PC-3 (cell line): ENCODE data around the gene JAKMIP2. TPM values are rescaled to one million over a fixed set of nuclear protein-coding genes. Genes with fewer than 3 reads are reported as not detected.

Experiments used
- ATAC-seq: fragments of 200-7000 bp; cut with Tn5 transposase; 2 replicates; pipeline ENCODE4 v1.9.1; 2020; ENCODE audit warnings: mild to moderate bottlenecking, moderate library complexity
- BruUV-seq: library from RNA; stranded (reverse); fragments of 400-500 nt; replicated peaks from 2 replicates; lab custom pipeline; 2021; lab: Mats Ljungman, UMichigan
- CTCF ChIA-PET: fragments of 300-600 bp; sonication (Branson Sonifier 250); formaldehyde crosslinking; loops from one replicate; lab custom pipeline; 2022; ENCODE audit warnings: antibody characterized with exemption; lab: Charles Lee
- POLR2A ChIA-PET: fragments of 300-600 bp; sonication (Branson Sonifier 250); formaldehyde crosslinking; loops from one replicate; lab custom pipeline; 2022; ENCODE audit warnings: antibody characterized with exemption; ENCODE audit not compliant: unreplicated experiment; lab: Charles Lee
- DNase-seq: peaks from one replicate; pipeline ENCODE4 v3.0.0-alpha.2; 2015
- H2AFZ ChIP-seq: fragments of 300-600 bp; sonication (generic); 2 replicates; pipeline ENCODE4 v1.6.0; 2016; ENCODE audit warnings: antibody characterized with exemption, low read length
- H3F3A ChIP-seq: fragments of 300-600 bp; sonication (generic); one replicate; pipeline ENCODE4 v1.6.0; 2017; ENCODE audit warnings: antibody characterized with exemption, low read length, control low read depth, mild to moderate bottlenecking; ENCODE audit not compliant: unreplicated experiment
- H3K27ac ChIP-seq: fragments of 300-600 bp; sonication (generic); 2 replicates; pipeline ENCODE4 v1.5.1; 2016; ENCODE audit warnings: mild to moderate bottlenecking, low read length
- H3K27me3 ChIP-seq: fragments of 300-600 bp; sonication (generic); 2 replicates; pipeline ENCODE4 v1.6.1; 2016; ENCODE audit warnings: low read length, mixed read lengths
- H3K36me3 ChIP-seq: fragments of 300-600 bp; sonication (generic); 2 replicates; pipeline ENCODE4 v1.6.1; 2016; ENCODE audit warnings: low read depth, mixed run types, low read length, mixed read lengths
- H3K4me1 ChIP-seq: fragments of 300-600 bp; sonication (generic); 2 replicates; pipeline ENCODE4 v1.5.1; 2016; ENCODE audit warnings: low read length; ENCODE audit not compliant: insufficient read depth
- H3K4me2 ChIP-seq: fragments of 300-600 bp; sonication (generic); 2 replicates; pipeline ENCODE4 v1.6.0; 2016; ENCODE audit warnings: low read length
- H3K4me3 ChIP-seq: fragments of 300-600 bp; sonication (generic); 2 replicates; pipeline ENCODE4 v1.5.1; 2016; ENCODE audit warnings: mild to moderate bottlenecking, low read length, mixed read lengths
- H3K79me2 ChIP-seq: fragments of 300-600 bp; sonication (generic); 2 replicates; pipeline ENCODE4 v1.6.1; 2017; ENCODE audit warnings: low read length, mixed read lengths
- H3K9ac ChIP-seq: fragments of 300-600 bp; sonication (generic); 2 replicates; pipeline ENCODE4 v1.6.0; 2016; ENCODE audit warnings: mild to moderate bottlenecking, low read length
- H3K9me2 ChIP-seq: fragments of 300-600 bp; sonication (generic); replicated peaks from 2 replicates; pipeline ENCODE4 v1.6.1; 2016; ENCODE audit warnings: mixed run types, low read length, mixed read lengths
- H3K9me3 ChIP-seq: fragments of 300-600 bp; sonication (generic); 2 replicates; pipeline ENCODE4 v1.6.1; 2016; ENCODE audit warnings: low read length, mixed read lengths
- H4K20me1 ChIP-seq: fragments of 300-600 bp; sonication (generic); 2 replicates; pipeline ENCODE4 v1.6.1; 2016; ENCODE audit warnings: low read length, mixed read lengths
- EZH2 ChIP-seq: fragments of 300-600 bp; sonication (generic); IDR thresholded peaks from one replicate; pipeline ENCODE4 v1.6.1; 2017; ENCODE audit warnings: antibody characterized with exemption, mild to moderate bottlenecking, low read length; ENCODE audit not compliant: unreplicated experiment
- EZH2phosphoT487 ChIP-seq: fragments of 300-600 bp; sonication (generic); IDR thresholded peaks from 2 replicates; pipeline ENCODE4 v1.6.1; 2018; ENCODE audit warnings: mild to moderate bottlenecking, antibody characterized with exemption, low read length, borderline replicate concordance
- intact Hi-C: fragments of 100-400 bp; cut with micrococcal nuclease; formaldehyde crosslinking; loops from 2 replicates; pipeline ENCODE4 v1.9.0; 2023
- total RNA-seq: library from RNA; depleted of rRNA; stranded (reverse); fragments of >200 nt; gene quantifications from 2 replicates; pipeline ENCODE4 v1.2.3, GENCODE V29; 2014
- TF ChIP-seq, protein P1 (sequence below): fragments of 300-600 bp; sonication (generic); conservative IDR thresholded peaks from 2 replicates; pipeline ENCODE4 v1.5.1; 2017; ENCODE audit warnings: antibody characterized with exemption, low read depth, mild to moderate bottlenecking, low read length

JAKMIP2 gene
- total RNA-seq, 1 experiment from 2014 or later: 0.15 TPM

DNA sequence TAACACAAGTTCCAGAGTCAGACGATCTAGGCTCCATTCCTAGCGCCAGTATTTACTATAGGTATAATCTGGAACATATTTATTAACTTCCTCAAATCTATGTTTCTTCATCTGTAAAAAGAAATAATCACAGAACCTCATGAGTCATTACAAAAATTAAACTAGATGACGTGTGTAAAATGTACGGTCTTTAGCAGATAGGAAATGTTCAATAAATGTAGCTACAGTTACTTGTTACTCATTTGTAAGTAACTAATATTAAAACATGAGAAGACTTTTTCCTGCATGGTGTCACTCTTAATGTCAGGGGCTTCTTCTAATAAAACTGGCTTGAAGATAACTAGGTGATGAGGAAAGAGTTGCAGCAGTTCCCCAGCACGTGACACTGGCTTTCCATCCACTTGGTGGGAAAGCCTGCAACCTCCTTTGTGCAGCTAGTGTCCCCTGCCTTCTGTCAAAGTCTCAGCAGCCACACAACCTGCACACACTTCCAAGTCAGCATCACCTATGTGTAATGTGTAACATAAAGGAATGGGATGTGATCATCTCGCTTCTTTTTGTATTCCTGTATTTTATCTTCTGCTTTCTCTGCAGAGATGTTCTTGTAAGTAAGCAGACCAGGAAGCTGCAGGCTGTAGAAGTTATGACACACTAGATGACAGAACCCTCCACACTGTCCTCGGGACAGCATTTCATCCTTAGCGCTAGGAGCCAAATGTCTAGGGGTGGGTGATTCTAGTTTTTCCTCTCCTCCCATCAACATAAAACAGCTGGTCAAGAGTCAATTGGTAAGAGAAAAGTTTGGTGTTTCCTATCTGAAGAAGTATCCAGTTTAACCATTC lies 1.8 kb upstream of the JAKMIP2 start:
- Histone ChIP-seq H3K27me3 (no peaks in the 10 kb centered on the region), H3K9ac (no peak overlapping the region), H3K4me1 (no peaks in the 10 kb centered on the region), H4K20me1 (no peaks in the 10 kb centered on the region), H3K4me2 (no peak overlapping the region), H3K36me3 (no peaks in the 10 kb centered on the region), H3K9me2 (no peaks in the 10 kb centered on the region), H2AFZ (0 out of 2 replicates have a peak overlapping the region, but pooled peaks have one; percentile 18), H3K9me3 (no peaks in the 10 kb centered on the region), H3K4me3 (no peak overlapping the region), H3K27ac (no peak overlapping the region), H3K79me2 (no peaks in the 10 kb centered on the region), H3F3A (no peaks in the 10 kb centered on the region)
- TF ChIP-seq, protein P1, sequence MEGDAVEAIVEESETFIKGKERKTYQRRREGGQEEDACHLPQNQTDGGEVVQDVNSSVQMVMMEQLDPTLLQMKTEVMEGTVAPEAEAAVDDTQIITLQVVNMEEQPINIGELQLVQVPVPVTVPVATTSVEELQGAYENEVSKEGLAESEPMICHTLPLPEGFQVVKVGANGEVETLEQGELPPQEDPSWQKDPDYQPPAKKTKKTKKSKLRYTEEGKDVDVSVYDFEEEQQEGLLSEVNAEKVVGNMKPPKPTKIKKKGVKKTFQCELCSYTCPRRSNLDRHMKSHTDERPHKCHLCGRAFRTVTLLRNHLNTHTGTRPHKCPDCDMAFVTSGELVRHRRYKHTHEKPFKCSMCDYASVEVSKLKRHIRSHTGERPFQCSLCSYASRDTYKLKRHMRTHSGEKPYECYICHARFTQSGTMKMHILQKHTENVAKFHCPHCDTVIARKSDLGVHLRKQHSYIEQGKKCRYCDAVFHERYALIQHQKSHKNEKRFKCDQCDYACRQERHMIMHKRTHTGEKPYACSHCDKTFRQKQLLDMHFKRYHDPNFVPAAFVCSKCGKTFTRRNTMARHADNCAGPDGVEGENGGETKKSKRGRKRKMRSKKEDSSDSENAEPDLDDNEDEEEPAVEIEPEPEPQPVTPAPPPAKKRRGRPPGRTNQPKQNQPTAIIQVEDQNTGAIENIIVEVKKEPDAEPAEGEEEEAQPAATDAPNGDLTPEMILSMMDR: no peak
- TF ChIP-seq EZH2phosphoT487: no peak
- no peak for TF ChIP-seq EZH2
- no peak for DNase-seq
- no peak for ATAC-seq
- no TSS peak for BruUV-seq
- intact Hi-C loops: no loop called here
- ChIA-PET CTCF (no interaction called here), POLR2A (no interaction called here)

DNA sequence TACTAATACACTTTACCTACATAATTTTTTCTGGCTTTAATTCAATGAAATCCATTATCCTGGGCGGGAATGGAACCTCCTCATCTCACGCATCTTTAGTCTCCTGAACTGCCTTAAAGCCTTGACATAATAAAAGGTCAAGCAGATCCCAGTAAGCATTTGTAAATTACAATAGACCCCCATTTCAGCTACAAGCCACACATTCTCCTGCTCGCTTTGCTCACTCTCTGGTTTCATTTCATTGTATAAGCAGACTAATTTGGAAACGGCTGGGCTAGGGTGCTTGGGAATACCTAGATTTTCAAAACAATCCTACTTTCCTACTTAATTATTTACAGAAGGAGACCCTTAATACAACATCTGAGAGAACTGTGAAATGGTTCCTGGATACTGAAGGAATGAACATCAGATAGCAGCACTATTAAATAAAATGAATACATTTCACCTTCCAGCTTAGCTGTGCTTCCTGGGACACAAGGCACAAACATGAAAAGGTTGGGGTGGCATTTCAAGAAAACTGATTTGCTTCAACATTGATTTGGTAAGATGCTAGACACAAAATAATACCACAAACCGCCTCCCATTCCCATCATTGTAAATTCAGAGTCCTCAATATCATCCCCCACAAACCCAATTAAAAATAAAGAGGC lies 1.5 kb downstream of the JAKMIP2 start:
- no peaks in the 10 kb centered on the region for H3K36me3 ChIP-seq
- no peak overlapping the region for H3K4me2 ChIP-seq
- intact Hi-C loops: no loop called here

More for the DNA sequence above, 1.5 kb downstream of the JAKMIP2 start:
- H3K9ac ChIP-seq: no peak overlapping the region
- no peaks in the 10 kb centered on the region for H3K9me3 ChIP-seq
- BruUV-seq: no TSS peak
- H3F3A ChIP-seq: no peaks in the 10 kb centered on the region
- H4K20me1 ChIP-seq: no peaks in the 10 kb centered on the region
- no peak overlapping the region for H3K4me3 ChIP-seq
- DNase-seq (no peak), ATAC-seq (no peak)
- no peaks in the 10 kb centered on the region for H3K27me3 ChIP-seq
- no peak overlapping the region for H3K27ac ChIP-seq
- H2AFZ ChIP-seq: no peak overlapping the region
- H3K4me1 ChIP-seq: no peaks in the 10 kb centered on the region
- ChIA-PET CTCF (no interaction called here), POLR2A (no interaction called here)
- no peaks in the 10 kb centered on the region for H3K79me2 ChIP-seq
- no peaks in the 10 kb centered on the region for H3K9me2 ChIP-seq
- TF ChIP-seq EZH2phosphoT487: no peak
- TF ChIP-seq, protein P1: no peak
- TF ChIP-seq EZH2: no peak
